ENCODE data around the gene ATG16L1.
A peak's percentile ranks its signal among the peaks of the same experiment; 100 is the strongest.

Gene ATG16L1

GRCh38 chr2:233267516-233268245 lies 16.2 kb downstream of the ATG16L1 start:
- peak overlapping the region; percentile 10; the same call in 1 of the 2 replicates for H3K27ac ChIP-seq (ENCODE audit: low read length)
- DNase-seq = peak; percentile 75

GRCh38 chr2:233270366-233270765 lies 18.9 kb downstream of the ATG16L1 start:
- Histone ChIP-seq H3K4me2 (ENCODE audit: insufficient read depth, low read length) (no peak overlapping the region), H4K20me1 (ENCODE audit: insufficient read depth, low read length) (peaks cover 10% of the 10 kb centered on the region; the same call in 1 of the 2 replicates), H3K27ac (ENCODE audit: low read length) (no peak overlapping the region), H3K9me3 (ENCODE audit: insufficient read depth, low read length, severe bottlenecking) (no peaks in the 10 kb centered on the region), H3K4me1 (ENCODE audit: insufficient read depth, low read length) (peaks cover 11% of the 10 kb centered on the region), H2AFZ (ENCODE audit: low read depth, low read length) (no peak overlapping the region), H3K79me2 (ENCODE audit: insufficient read depth, low read length) (no peaks in the 10 kb centered on the region), H3K4me3 (ENCODE audit: low read depth in 1 of 2, low read length in 2 of 2) (no peak overlapping the region), H3K27me3 (ENCODE audit: insufficient read depth, low read length, poor library complexity) (no peaks in the 10 kb centered on the region), H3K36me3 (ENCODE audit: insufficient read depth, low read length) (peaks cover 91% of the 10 kb centered on the region), H3K9ac (ENCODE audit: low read depth, low read length) (no peak overlapping the region)
- TF ChIP-seq CTCF (IDR thresholded peaks at IDR 0.05; ENCODE audit: borderline replicate concordance, extremely low read depth, low read length, poor library complexity, severe bottlenecking) (no peak), EZH2 (IDR thresholded peaks at IDR 0.05; ENCODE audit: borderline replicate concordance, low read depth, low read length, severe bottlenecking) (no peak)
- ATAC-seq (ENCODE audit: insufficient read depth, low read depth) (no peak), DNase-seq (no peak)

More at GRCh38 chr2:233267516-233268245, 16.2 kb downstream of the ATG16L1 start:
- Histone ChIP-seq H3K27me3 (ENCODE audit: insufficient read depth, low read length, poor library complexity) (no peaks in the 10 kb centered on the region), H2AFZ (ENCODE audit: low read depth, low read length) (no peak overlapping the region), H3K4me3 (ENCODE audit: low read depth in 1 of 2, low read length in 2 of 2) (no peak overlapping the region), H3K79me2 (ENCODE audit: insufficient read depth, low read length) (no peaks in the 10 kb centered on the region), H3K4me1 (ENCODE audit: insufficient read depth, low read length) (peaks cover 11% of the 10 kb centered on the region), H3K4me2 (ENCODE audit: insufficient read depth, low read length) (no peak overlapping the region), H4K20me1 (ENCODE audit: insufficient read depth, low read length) (peaks cover 10% of the 10 kb centered on the region; the same call in 1 of the 2 replicates), H3K9ac (ENCODE audit: low read depth, low read length) (no peak overlapping the region), H3K9me3 (ENCODE audit: insufficient read depth, low read length, severe bottlenecking) (no peaks in the 10 kb centered on the region), H3K36me3 (ENCODE audit: insufficient read depth, low read length) (peaks cover 91% of the 10 kb centered on the region)
- ATAC-seq (ENCODE audit: insufficient read depth, low read depth) = peak; percentile 98
- TF ChIP-seq EZH2 (IDR thresholded peaks at IDR 0.05; ENCODE audit: borderline replicate concordance, low read depth, low read length, severe bottlenecking) (no peak), CTCF (IDR thresholded peaks at IDR 0.05; ENCODE audit: borderline replicate concordance, extremely low read depth, low read length, poor library complexity, severe bottlenecking) (no peak)

- H3K4me1 ChIP-seq (ENCODE audit: insufficient read depth, low read length) = peaks cover 11% of the 10 kb centered on the region
- peaks cover 92% of the 10 kb centered on the region for H3K36me3 ChIP-seq (ENCODE audit: insufficient read depth, low read length)
- ATAC-seq (ENCODE audit: insufficient read depth, low read depth) = no peak
- H3K9me3 ChIP-seq (ENCODE audit: insufficient read depth, low read length, severe bottlenecking) = no peaks in the 10 kb centered on the region
- H3K27me3 ChIP-seq (ENCODE audit: insufficient read depth, low read length, poor library complexity) = no peaks in the 10 kb centered on the region
- TF ChIP-seq CTCF (IDR thresholded peaks at IDR 0.05; ENCODE audit: borderline replicate concordance, extremely low read depth, low read length, poor library complexity, severe bottlenecking) = no peak
- no peak for TF ChIP-seq EZH2 (IDR thresholded peaks at IDR 0.05; ENCODE audit: borderline replicate concordance, low read depth, low read length, severe bottlenecking)
- H2AFZ ChIP-seq (ENCODE audit: low read depth, low read length) = no peak overlapping the region
- H3K9ac ChIP-seq (ENCODE audit: low read depth, low read length) = no peak overlapping the region
- peaks cover 10% of the 10 kb centered on the region; the same call in 1 of the 2 replicates for H4K20me1 ChIP-seq (ENCODE audit: insufficient read depth, low read length)
- no peak for DNase-seq
- no peak overlapping the region for H3K4me3 ChIP-seq (ENCODE audit: low read depth in 1 of 2, low read length in 2 of 2)
- H3K4me2 ChIP-seq (ENCODE audit: insufficient read depth, low read length) = no peak overlapping the region
- H3K27ac ChIP-seq (ENCODE audit: low read length) = no peak overlapping the region
- H3K79me2 ChIP-seq (ENCODE audit: insufficient read depth, low read length) = no peaks in the 10 kb centered on the region
These were observed 19.5 kb downstream of the ATG16L1 start for GRCh38 chr2:233270951-233271350.

Measured in DND-41 (cell line).